GM12878 (cell line): ENCODE data around the gene CATSPER3. TPM values are rescaled to one million over a fixed set of nuclear protein-coding genes. Genes with fewer than 3 reads are reported as not detected.

Experiments used
- CBX3 ChIP-seq: fragments of 200-600 bp; sonication (generic); IDR thresholded peaks from 2 replicates; pipeline ENCODE4 v1.6.1; 2016; ENCODE audit warnings: low read depth, borderline replicate concordance
- E2F8 ChIP-seq: fragments of 450-650 bp; IDR thresholded peaks from 2 replicates; pipeline ENCODE4 v1.6.1; 2018; ENCODE audit warnings: mild to moderate bottlenecking, low read depth, moderate library complexity; ENCODE audit not compliant: partially characterized antibody
- NFIC ChIP-seq: IDR thresholded peaks from 2 replicates; pipeline ENCODE4 v1.6.1; 2012; ENCODE audit warnings: low read depth, mild to moderate bottlenecking, inconsistent platforms, low read length, moderate library complexity
- ZBTB11 ChIP-seq: fragments of 450-650 bp; formaldehyde crosslinking; IDR thresholded peaks from 2 replicates; pipeline ENCODE4 v1.5.0; 2022; ENCODE audit warnings: mild to moderate bottlenecking, missing genetic modification characterization
- polyA plus RNA-seq, 11 experiments: library from polyadenylated mRNA; depleted of rRNA in 4 of 11; unstranded in 6 of 11; stranded (reverse) in 5 of 11; fragments of >200 nt; fragmentation: Nextera tagmentation in 4 of 11; fragmentation: Illumina TruSeq in 1 of 11; extraction: Ambion mirVana in 4 of 11; extraction: Trizol in 1 of 11; gene quantifications; 1 replicate in 1 of 11; 2 replicates in 10 of 11; pipeline versions ENCODE4 v1.2.1 to v1.2.3, GENCODE V29; 2011 to 2016; ENCODE audit warnings: inconsistent platforms in 2 of 11, missing spikeins in 2 of 11, low read depth in 1 of 11
- total RNA-seq, 4 experiments: library from RNA; depleted of rRNA in 3 of 4; stranded (reverse); fragments of >200 nt in 3 of 4; fragmentation: Illumina TruSeq in 1 of 4; extraction: Trizol in 1 of 4; gene quantifications; 2 replicates each; pipeline versions ENCODE4 v1.2.1 to v1.2.3, GENCODE V29; 2013 to 2021
- TF ChIP-seq, protein P1 (sequence below): fragments of 450-650 bp; formaldehyde crosslinking; IDR thresholded peaks from 2 replicates; pipeline ENCODE4 v1.4.0; 2020; ENCODE audit warnings: mild to moderate bottlenecking, moderate library complexity
- TF ChIP-seq, protein P2 (sequence below): IDR thresholded peaks from 2 replicates; pipeline ENCODE4 v1.6.1; 2012; ENCODE audit warnings: low read length, inconsistent platforms

The CATSPER3 gene
- total and polyA plus RNA-seq, 10 of the 15 experiments (the other 5 are each of a cell fraction or from before 2014, with no cell fraction given) = 0.06 to 0.38 (median 0.13) TPM; not detected in 4

GRCh38 chr5:135039271-135040033, 71.7 kb downstream of the CATSPER3 start (continued):
- TF ChIP-seq ZBTB11 (no peak), NFIC (no peak), E2F8 (no peak), CBX3 (no peak)
- TF ChIP-seq, protein P1, sequence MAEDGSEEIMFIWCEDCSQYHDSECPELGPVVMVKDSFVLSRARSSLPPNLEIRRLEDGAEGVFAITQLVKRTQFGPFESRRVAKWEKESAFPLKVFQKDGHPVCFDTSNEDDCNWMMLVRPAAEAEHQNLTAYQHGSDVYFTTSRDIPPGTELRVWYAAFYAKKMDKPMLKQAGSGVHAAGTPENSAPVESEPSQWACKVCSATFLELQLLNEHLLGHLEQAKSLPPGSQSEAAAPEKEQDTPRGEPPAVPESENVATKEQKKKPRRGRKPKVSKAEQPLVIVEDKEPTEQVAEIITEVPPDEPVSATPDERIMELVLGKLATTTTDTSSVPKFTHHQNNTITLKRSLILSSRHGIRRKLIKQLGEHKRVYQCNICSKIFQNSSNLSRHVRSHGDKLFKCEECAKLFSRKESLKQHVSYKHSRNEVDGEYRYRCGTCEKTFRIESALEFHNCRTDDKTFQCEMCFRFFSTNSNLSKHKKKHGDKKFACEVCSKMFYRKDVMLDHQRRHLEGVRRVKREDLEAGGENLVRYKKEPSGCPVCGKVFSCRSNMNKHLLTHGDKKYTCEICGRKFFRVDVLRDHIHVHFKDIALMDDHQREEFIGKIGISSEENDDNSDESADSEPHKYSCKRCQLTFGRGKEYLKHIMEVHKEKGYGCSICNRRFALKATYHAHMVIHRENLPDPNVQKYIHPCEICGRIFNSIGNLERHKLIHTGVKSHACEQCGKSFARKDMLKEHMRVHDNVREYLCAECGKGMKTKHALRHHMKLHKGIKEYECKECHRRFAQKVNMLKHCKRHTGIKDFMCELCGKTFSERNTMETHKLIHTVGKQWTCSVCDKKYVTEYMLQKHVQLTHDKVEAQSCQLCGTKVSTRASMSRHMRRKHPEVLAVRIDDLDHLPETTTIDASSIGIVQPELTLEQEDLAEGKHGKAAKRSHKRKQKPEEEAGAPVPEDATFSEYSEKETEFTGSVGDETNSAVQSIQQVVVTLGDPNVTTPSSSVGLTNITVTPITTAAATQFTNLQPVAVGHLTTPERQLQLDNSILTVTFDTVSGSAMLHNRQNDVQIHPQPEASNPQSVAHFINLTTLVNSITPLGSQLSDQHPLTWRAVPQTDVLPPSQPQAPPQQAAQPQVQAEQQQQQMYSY (CRISPR knock-in tag) = no peak
- TF ChIP-seq, protein P2, sequence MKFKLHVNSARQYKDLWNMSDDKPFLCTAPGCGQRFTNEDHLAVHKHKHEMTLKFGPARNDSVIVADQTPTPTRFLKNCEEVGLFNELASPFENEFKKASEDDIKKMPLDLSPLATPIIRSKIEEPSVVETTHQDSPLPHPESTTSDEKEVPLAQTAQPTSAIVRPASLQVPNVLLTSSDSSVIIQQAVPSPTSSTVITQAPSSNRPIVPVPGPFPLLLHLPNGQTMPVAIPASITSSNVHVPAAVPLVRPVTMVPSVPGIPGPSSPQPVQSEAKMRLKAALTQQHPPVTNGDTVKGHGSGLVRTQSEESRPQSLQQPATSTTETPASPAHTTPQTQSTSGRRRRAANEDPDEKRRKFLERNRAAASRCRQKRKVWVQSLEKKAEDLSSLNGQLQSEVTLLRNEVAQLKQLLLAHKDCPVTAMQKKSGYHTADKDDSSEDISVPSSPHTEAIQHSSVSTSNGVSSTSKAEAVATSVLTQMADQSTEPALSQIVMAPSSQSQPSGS = no peak
- TF ChIP-seq, all 136 proteins: peak for 0
